ENCODE results near the gene VWA3A.

Gene VWA3A

GRCh38 chr16:22206013-22206841 is 113.9 kb downstream of the VWA3A start, which contains the start of gene EEF2K:
Gene EEF2K (plus strand): TSS chr16:22206278. CDS start chr16:22225730, 19,452 bp downstream.
- peak within 1 kb of the TSS; percentile 85 for H3K4me2 ChIP-seq (ENCODE audit: insufficient read depth, low read length)
- TF ChIP-seq EZH2 (IDR thresholded peaks at IDR 0.05; ENCODE audit: borderline replicate concordance, low read depth, low read length, severe bottlenecking), result no peak
- peak; percentile 83 for TF ChIP-seq CTCF (IDR thresholded peaks at IDR 0.05; ENCODE audit: borderline replicate concordance, extremely low read depth, low read length, poor library complexity, severe bottlenecking)
- H3K27me3 ChIP-seq (ENCODE audit: insufficient read depth, low read length, poor library complexity), result no peaks in the 10 kb centered on the region
- ATAC-seq (ENCODE audit: insufficient read depth, low read depth), result peak; percentile 90
- H3K4me1 ChIP-seq (ENCODE audit: insufficient read depth, low read length), result peaks cover 17% of the 10 kb centered on the region
- H3K36me3 ChIP-seq (ENCODE audit: insufficient read depth, low read length), result peaks cover 6% of the 10 kb centered on the region
- peaks cover 13% of the 10 kb centered on the region; the same call in 1 of the 2 replicates for H4K20me1 ChIP-seq (ENCODE audit: insufficient read depth, low read length)
- peak within 1 kb of the TSS; percentile 63 for H3K27ac ChIP-seq (ENCODE audit: low read length)
- H2AFZ ChIP-seq (ENCODE audit: low read depth, low read length), result peak within 1 kb of the TSS; percentile 92
- H3K9me3 ChIP-seq (ENCODE audit: insufficient read depth, low read length, severe bottlenecking), result no peaks in the 10 kb centered on the region
- peak within 1 kb of the TSS; percentile 72 for H3K9ac ChIP-seq (ENCODE audit: low read depth, low read length)
- H3K79me2 ChIP-seq (ENCODE audit: insufficient read depth, low read length), result peaks cover 42% of the 10 kb centered on the region
- peak within 1 kb of the TSS; percentile 82 to 92 for H3K4me3 ChIP-seq (ENCODE audit: low read depth in 1 of 2, low read length in 2 of 2)
- DNase-seq, result peak; percentile 85

Measured in DND-41 (cell line).